Transverse colon (tissue), 4 donors: ENCODE data around the gene OR6M1.

Experiments
- POLR2AphosphoS5 ChIP-seq, 3 donors: sonication (generic); formaldehyde crosslinking; IDR thresholded peaks; one replicate each; pipeline ENCODE4 v1.6.1; 2016; ENCODE audit warnings: antibody characterized with exemption in 3 of 3
- TF ChIP-seq, protein P1 (sequence below), 5 experiments: fragments of 200-600 bp in 3 of 5; fragments of 450-650 bp in 2 of 5; sonication (generic) in 3 of 5; IDR thresholded peaks; 1 replicate in 2 of 5; 2 replicates in 3 of 5; pipeline ENCODE4 v1.5.1; 2016 to 2017; ENCODE audit warnings: antibody characterized with exemption in 5 of 5, inconsistent platforms in 3 of 5, mild to moderate bottlenecking in 2 of 5, moderate library complexity in 1 of 5

DNA sequence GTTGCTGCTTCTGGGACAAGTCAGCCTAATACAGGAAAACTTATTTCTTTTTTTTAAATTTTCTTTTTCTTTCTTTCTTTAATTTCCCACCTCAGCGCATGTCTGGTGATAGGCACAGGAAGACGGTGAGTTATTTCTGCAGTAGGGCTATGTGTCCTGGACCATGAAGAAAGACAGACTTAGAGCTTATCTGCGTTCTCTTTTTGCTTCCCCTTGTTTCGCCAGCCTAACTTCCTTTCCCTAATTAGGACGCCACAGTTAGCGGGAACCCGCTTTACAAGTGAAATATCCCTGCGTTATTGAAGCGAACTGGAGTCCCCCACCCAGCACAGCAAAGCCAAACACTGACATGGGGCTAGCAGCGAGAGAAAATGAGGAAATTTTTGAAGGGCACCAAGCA is 8.6 kb downstream of the OR6M1 start:
- TF ChIP-seq, protein P1, sequence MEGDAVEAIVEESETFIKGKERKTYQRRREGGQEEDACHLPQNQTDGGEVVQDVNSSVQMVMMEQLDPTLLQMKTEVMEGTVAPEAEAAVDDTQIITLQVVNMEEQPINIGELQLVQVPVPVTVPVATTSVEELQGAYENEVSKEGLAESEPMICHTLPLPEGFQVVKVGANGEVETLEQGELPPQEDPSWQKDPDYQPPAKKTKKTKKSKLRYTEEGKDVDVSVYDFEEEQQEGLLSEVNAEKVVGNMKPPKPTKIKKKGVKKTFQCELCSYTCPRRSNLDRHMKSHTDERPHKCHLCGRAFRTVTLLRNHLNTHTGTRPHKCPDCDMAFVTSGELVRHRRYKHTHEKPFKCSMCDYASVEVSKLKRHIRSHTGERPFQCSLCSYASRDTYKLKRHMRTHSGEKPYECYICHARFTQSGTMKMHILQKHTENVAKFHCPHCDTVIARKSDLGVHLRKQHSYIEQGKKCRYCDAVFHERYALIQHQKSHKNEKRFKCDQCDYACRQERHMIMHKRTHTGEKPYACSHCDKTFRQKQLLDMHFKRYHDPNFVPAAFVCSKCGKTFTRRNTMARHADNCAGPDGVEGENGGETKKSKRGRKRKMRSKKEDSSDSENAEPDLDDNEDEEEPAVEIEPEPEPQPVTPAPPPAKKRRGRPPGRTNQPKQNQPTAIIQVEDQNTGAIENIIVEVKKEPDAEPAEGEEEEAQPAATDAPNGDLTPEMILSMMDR (IDR thresholded peaks at IDR 0.05), result no peak
- TF ChIP-seq POLR2AphosphoS5 (IDR thresholded peaks at IDR 0.05), result no peak
